VCaP (cell line): ENCODE measurements around the gene PAK4.
A peak's percentile ranks its signal among the peaks of the same experiment; 100 is the strongest.
"Not testable (repeated sequence)": the region's sequence is repeated elsewhere in the genome, so short reads cannot be mapped to it uniquely, and the experiment has no call there.

Source experiments
- H3K27ac ChIP-seq: fragments of 450-650 bp; 2 replicates; pipeline ENCODE4 v1.5.1; 2017
- TF ChIP-seq, protein P1 (sequence below): fragments of 450-650 bp; conservative IDR thresholded peaks from 2 replicates; pipeline ENCODE4 v1.5.1; 2017; ENCODE audit warnings: mild to moderate bottlenecking, moderate library complexity

The PAK4 gene

DNA sequence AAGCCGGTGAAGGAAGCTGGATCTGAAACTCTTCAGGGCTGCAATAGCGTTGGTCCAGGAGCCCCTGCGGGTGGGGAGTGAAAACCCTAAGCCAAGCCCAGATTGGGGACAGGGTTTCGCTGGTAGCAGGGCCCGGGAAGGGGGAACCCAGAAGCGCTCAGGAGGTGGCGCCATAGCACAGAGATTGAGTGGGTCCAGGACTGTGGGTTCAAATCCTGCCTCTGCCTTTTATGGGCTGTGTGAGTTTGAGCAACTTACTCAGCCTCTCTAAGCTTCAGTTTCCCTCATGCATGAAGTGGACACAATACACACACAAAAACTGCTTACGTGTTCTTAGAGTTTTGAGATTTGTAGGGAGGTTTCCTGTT, 86.8 kb downstream of the PAK4 start:
- TF ChIP-seq, protein P1, sequence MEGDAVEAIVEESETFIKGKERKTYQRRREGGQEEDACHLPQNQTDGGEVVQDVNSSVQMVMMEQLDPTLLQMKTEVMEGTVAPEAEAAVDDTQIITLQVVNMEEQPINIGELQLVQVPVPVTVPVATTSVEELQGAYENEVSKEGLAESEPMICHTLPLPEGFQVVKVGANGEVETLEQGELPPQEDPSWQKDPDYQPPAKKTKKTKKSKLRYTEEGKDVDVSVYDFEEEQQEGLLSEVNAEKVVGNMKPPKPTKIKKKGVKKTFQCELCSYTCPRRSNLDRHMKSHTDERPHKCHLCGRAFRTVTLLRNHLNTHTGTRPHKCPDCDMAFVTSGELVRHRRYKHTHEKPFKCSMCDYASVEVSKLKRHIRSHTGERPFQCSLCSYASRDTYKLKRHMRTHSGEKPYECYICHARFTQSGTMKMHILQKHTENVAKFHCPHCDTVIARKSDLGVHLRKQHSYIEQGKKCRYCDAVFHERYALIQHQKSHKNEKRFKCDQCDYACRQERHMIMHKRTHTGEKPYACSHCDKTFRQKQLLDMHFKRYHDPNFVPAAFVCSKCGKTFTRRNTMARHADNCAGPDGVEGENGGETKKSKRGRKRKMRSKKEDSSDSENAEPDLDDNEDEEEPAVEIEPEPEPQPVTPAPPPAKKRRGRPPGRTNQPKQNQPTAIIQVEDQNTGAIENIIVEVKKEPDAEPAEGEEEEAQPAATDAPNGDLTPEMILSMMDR, result peak; percentile 51
- H3K27ac ChIP-seq, result no peak overlapping the region

DNA sequence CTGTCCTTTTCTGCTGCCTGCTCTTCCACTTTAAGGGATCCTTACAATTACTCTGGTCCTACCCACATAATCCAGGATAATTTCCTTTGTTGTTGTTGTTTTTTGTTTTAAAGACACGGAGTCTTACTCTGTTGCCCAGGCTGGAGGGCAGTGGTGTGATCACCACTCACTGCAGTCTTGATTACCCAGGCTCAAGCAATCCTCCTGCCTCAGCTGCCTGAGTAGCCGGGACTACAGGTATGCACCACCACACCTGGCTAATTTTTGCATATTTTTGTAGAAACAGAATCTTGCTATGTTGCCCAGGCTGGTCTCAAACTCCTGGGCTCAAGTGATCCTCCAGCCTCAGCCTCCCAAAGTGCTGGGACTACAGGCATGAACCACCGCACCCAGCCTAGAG, 89.7 kb downstream of the PAK4 start:
- H3K27ac ChIP-seq, result not testable (repeated sequence)

DNA sequence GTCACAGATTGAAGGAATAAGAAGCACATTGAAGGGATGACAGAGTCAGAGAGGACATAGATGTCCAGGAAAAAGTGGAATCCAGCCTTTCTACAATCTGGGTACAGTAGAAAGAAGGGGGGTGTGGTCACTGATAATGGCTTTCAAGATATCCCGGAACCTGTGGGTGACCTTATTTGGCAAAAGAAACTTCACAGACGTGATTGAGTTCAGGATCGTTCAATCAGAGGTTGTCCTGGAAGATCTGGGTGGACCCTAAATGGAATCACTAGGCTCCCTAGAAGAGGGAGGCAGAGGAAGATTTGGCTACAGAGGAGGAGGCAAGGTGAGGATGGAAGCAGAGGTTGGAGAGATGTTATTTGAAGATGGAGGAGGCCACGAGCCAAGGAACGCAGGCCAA, 91.5 kb downstream of the PAK4 start:
- TF ChIP-seq, protein P1, result no peak
- no peak overlapping the region for H3K27ac ChIP-seq

DNA sequence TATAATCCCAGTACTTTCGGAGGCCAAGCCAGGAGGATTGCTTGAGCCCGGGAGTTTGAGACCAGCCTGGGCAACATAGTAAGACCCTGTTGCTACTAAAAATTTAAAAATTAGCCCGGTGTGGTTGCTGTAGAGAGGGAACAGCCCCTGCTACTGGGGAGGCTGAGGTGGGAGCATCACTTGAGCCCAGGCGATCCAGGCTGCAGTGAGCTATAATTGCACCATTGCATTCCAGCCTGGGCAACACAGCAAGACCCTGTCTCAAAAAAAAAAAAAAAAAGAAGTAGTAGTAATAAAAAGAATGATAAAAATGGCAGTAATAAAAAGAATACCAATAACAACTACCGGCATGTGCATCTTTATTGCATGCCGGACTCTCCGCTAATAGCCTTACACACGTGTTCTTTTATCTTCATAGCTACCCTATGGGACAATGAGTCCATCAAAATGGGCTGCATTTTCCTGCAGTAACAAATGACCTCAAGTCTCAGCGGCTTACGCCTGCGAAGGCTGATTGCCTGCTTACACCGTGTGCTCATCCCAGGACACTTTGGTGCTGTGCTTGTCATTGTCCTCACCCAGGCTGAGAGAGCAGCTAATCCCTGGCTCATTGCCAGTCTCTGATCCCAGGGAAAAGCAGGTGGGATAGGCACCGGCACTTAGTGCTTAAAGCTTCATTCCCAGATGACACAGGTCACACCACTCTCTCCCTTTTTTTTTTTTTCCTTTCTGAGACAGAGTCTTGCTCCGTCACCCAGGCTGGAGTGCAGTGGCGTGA, 92.8 kb downstream of the PAK4 start:
- H3K27ac ChIP-seq, result no peak overlapping the region
- TF ChIP-seq, protein P1, result no peak

DNA sequence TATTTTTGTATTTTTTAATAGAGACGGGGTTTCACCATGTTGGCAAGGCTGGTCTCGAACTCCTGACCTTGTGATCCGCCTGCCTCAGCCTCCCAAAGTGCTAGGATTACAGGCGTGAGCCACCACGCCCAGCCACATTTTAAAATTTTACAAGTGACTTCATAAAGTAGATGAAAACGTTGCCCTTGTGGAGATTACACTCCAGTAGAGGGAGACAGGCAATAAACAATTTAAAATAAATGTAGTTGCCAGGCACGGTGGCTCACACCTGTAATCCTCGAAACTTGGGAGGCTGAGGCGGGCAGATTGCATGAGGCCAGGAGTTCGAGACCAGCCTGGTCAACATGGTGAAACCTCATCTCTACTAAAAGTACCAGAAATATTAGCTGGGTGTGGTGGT, 93.5 kb downstream of the PAK4 start:
- not testable (repeated sequence) for H3K27ac ChIP-seq

DNA sequence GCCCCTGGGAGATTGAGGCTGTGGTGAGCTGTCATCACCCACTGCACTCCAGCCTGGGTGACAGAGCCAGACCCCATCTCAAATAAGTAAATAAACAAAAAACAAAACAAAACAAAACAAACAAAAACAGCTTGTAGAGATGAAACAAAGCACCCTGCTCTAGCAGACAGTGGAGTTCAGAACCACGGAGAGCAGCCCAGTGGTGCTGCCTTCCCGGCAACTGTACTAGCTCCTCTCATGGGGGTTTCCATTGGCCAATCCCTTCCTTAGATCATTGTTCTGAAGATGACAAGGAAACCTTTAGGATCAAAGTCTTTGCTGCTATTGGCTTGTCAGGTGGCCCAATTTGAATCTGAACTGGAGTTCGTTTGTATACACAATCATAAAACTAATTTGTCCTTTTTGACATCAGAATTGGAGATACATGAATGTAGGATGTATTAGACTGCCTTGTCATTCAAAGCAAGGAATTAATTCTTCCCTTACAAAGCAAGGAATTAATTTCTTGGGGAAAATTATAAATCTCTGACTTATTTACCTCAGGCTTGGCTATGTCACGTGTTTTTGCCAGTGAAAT, 98.2 kb downstream of the PAK4 start:
- no peak overlapping the region for H3K27ac ChIP-seq
- TF ChIP-seq, protein P1, result no peak

DNA sequence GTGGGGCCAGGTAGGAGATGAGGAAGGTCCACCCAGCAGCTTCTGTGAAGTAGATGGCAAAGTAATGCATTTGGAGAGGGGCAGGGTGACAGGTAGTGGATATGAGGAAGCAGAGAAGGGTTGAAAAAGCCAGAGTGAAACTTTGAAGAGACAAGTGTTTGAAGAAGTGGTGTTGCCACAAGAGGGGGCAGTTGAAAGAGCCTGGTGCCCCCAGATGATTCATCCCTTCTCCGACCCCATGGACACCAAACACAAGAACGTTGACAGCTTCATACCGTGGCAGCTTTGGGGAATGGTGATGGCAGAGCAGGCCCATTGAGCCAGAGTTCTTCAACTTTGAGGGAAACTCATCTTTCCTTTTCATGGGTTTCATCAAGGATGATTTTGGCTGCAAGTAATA, 99.3 kb downstream of the PAK4 start:
- TF ChIP-seq, protein P1, result no peak
- no peak overlapping the region for H3K27ac ChIP-seq
